HG02623 (cell line): ENCODE results near the gene TMEM179.
"Not testable (repeated sequence)": the region's sequence is repeated elsewhere in the genome, so short reads cannot be mapped to it uniquely, and the experiment has no call there.

ENCODE experiments used
- ATAC-seq: cut with Tn5 transposase; IDR thresholded peaks from one replicate; pipeline ENCODE4 v1.9.1; 2021; ENCODE audit warnings: moderate library complexity; ENCODE audit not compliant: unreplicated experiment

TMEM179 gene

DNA sequence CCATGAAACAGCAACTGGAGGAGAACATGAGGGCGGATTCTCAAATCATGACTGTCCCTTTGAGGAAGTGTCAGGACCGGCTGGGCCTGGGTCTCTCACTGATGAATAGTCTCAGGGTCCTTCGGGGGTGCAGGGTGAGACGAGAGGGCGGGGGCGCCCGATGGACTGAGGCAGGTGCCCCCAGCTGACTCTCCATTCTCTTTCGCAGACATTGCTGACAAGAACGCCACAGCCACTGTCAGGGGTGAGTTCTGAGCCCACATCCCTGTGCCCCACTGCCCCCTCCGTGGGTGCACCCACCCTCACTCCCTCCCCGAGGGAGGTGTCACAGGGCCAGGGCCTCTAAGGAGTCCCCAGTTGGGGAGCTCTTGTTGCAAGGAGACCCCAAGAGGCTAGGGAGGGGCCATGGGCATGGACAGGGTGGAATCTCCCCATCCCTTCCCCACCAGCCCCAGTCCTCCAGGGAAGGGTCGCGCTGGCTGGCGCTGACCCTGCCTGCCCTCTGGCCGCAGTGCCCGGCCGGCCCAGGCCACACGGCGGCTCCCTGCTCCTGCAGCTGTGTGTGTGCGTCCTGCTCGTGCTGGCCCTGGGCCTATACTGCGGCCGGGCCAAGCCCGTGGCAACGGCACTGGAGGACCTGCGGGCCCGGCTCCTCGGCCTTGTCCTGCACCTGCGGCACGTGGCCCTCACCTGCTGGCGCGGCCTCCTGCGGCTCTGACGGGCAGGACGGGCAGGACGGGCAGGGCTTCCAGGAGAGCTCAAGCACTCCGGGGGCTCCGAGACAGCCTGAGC lies 16.3 kb downstream of the TMEM179 start:
- no peak for ATAC-seq

GRCh38 chr14:104587641-104588040 lies 16.9 kb downstream of the TMEM179 start:
- ATAC-seq = no peak

DNA sequence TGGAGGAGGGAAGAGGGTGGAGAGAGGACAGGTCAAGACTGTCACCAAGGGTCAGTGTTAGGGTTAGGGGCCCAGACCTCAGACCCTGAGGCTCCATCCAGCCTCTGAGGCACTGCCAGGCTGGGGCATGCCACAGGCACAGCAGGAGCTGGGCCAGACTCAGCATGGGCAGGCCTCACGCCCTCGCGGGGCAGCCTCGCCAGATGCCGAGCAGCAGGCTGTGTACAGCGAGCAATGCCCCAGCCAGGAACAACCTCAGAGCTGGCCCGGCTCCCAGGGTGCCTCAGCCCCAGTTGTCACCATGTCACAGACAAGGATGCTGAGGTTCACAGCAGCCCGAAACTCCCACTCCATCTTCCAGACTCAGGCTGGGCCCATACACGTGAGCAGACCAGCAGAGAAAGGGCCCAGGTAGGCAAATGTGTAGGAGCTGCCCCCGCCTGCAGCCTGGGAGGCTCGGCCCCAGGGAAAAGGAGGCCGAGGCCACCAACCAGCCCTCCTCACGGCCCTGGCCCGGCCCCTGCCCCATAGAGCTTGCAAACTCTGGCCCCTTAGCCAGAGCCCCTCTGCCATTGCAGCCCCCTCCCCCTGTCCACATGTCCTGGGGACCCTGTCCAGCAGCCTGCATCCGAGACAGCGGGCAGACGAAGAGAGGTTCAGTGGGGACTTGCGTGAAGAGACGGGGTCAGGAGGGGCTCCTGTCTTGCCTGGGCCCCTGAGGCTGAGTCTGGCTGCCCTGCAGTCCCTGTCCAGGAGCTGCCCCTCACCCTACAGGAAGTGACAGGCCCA lies 17.5 kb downstream of the TMEM179 start:
- ATAC-seq = no peak

DNA sequence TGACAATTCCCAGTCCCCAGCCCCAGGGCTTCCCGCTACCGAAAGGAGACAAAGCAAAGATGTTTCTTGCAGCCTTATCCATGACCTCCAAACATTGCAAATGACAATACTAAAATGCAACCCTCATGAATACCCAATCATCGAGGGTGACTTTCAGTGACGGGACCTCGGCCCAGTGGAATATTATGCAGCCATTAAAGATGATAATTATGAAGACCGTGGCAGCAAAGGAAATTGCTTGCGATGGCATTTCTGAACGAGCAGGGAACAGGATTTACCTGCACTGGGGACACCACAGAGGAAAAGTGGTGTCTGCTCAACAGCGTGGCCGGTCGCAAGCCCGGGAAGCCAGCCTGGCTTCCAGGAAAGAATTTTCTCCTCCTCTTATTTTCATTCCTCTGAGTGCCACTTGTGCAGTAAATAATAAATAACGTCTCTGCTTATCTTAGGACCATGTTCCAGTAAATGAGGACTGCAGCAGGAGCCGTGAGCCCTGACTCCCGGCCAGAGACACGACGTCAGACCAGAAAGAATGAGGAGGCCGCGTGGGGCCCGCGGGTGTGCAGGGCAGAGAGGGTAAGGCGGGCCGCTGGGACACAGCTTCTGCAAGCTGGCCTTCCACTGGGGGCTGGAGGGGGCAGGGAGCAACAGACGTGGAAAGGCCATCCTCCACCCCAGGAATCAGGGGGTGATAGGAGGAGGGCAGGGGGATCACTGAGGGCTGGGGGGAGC lies 18.4 kb downstream of the TMEM179 start:
- no peak for ATAC-seq

GRCh38 chr14:104584557-104584956 lies 20.0 kb downstream of the TMEM179 start:
- no peak for ATAC-seq

DNA sequence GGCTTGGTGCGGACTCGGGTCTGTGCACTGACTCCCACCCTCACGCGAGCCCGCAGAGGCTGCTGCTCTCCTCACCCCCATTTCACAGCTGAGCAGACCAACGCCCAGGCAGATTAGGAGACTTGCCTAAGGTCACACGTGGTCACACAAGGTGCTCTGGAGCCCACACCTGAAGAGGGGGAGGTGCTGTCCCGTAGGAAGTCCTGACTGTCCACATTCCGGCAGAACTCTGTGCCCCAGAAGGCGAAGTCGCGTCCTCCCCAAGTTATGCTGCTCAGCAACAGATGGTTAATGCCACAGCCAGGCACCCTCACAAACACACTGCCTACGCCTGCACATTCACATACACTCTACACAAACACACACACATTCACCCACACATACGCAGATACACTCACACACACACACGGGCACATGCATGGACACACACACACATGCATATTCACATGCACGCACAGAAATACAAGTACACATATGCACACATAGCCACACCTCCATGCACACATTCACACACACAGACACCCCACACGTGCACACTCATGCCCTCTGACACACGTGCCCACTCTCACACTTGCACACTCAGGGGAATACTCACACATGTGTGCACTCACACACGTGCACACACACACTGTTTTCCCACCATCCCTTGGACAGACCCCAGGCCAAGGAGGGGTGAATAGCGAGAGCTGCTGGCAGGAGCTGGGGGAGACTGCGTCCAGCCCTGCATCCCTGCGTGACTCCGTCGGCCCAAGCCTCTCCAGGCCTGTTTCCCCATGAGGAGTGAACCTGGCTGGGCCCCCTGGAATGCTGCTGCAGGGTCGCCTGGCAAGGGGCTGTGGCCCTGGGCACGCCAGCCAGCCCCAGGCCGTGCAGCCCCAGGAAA lies 20.9 kb downstream of the TMEM179 start:
- no peak for ATAC-seq

- ATAC-seq = no peak
Measured at GRCh38 chr14:104582662-104583061, 21.9 kb downstream of the TMEM179 start.

- no peak for ATAC-seq
Measured at GRCh38 chr14:104582005-104582404, 22.6 kb downstream of the TMEM179 start.

DNA sequence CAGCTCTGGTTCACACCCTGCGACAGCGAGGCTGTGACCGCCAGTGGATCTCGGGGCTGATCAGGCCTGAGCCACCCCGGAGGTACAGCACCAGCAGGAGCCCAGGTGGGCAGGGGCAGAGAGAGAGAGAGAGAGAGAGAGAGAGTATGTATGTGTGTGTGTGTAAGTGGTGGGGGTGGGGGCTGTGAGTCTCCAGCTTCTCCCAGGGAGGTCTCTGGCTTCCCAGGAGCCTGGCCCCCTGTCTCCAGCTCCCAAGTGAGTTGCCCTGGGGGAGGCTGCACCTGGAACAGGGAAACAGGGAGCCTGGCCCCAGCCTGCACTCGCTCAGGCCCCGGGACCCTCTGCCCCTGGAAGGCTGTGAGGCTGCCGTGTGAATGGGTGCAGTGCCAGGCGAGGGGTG lies 23.1 kb downstream of the TMEM179 start:
- no peak for ATAC-seq

GRCh38 chr14:104580961-104581360 lies 23.6 kb downstream of the TMEM179 start:
- ATAC-seq = no peak

- not testable (repeated sequence) for ATAC-seq
Measured at GRCh38 chr14:104579939-104580338, 24.6 kb downstream of the TMEM179 start.

DNA sequence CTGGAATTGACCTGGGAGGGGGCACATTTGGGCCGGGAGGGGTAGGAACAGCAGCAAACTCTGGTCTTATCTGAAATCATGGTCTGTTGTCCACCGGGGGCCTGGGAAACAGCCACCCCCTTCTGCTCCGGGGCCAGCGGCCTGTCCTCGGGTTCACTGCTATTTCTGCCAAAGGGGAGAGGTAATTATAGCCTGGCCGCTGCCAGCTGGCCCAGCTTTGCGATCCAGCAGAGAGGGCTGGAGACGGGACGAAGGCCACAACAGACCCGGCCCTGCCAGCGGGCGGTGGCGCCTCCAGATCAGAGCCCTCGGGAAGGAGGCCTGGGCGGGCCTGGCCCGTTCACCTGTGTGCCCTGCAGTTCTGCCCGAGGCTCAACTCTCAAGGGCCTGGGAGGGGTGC lies 25.1 kb downstream of the TMEM179 start, which contains the start of gene C14orf180:
C14orf180 (plus strand) TSS at position 258 of the 400 bp plus-strand sequence. CDS start 6,667 bp downstream, outside the sequence.
- ATAC-seq = no peak

- ATAC-seq = no peak
Measured at GRCh38 chr14:104578321-104578720, 26.3 kb downstream of the TMEM179 start.

DNA sequence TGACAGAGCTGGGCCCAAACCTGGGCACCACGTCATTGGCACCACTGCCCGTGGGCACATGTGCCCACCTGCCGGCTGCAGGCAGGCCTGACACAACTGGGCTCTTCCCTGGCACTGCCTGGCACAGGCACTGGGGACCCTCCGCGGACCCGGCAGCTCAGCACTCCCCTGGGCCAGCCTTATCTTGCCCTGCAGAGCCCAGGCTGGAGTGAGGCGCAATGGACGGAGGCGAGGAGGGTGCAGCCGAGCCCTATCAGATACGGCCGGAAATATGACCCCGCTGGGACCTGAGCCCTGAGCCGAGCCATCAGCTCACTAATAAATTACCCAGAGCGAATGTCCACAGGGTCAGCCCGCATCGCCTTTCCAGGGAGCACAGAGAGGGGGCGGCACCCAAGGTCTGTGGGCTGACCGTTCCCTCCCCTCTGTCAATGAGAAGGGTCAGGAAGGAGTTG lies 26.7 kb downstream of the TMEM179 start:
- ATAC-seq = no peak

DNA sequence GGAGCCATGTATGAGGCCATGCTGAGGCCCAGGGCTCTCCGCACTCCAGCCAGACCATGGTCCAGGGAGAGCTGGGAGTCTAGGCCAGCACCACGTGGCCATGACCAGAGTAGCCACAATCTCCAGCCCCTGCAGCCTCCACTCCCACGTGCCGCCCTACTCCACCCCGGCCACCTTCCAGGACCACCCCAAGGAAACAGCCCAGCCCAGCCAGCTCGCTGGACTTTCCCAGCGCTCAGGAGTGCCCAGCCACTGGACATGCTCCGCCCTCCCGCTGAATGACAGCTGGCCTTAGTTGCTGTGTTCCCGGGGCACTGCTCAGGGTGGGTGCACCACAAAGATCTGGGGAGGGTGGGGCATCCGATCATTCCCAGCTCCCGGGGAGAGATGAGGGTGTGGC lies 27.1 kb downstream of the TMEM179 start:
- no peak for ATAC-seq

- ATAC-seq = no peak
Measured at GRCh38 chr14:104576970-104577332, 27.6 kb downstream of the TMEM179 start.

DNA sequence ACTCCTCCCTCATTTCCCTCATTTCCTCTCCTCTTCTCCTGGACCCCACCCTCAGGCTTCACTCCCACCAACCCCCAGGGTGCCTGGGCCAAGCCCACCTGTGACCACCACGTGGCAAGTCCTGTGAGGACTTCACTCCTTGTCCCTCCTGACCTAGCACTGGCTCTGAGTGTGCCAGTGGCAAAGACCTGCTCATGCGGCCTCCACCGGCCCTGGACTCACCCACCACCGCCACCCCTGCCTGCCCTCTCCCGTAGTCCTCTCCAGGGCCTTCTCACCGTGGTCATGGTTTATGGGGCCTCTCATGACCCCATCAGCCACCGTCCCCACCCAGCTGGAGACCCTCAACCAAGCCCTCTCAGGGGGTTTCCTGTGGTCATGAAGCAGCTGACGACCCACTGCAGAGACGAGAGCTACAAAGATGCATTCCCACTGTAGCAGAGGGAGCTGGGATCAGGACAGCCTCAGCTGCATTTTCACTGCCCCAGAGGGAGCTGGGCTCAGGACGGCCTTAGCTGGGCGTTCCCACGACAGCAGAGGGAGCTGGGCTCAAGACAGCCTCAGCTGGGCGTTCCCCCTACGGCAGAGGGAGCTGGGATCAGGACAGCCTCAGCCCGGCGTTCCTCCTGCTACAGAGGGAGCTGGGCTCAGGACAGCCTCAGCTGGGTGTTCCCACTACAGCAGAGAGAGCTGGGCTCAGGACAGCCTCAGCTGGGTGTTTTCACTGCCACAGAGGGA lies 28.2 kb downstream of the TMEM179 start:
- ATAC-seq = no peak

DNA sequence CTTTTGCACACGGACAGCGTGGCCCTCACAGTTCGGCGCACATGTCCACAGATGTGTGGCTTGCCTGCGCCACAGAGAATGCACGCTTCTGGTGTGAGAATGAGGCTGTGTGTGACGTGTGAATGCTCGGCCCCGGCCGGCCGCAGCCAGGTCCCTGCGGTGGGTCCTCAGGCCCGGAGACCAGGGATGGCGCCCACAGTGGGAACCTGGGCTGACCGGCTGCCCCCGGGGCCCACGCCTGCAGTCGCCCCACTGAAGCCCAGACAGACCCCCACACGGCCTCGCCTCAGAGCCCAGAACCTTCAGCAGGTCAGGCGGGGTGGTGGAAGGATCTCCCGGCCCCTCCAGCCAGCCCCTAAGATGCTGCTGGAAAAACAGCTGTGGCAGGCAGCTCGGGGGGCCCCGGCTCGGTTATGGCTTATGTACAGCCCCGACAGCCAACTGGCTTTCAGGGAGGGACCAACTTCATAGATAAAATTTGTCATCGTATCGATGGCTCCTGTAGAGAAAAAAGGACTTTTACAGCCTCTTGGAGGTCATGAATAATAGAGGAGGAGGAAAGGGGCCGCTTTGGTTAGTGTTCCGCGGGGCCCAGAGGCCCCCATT lies 29.5 kb downstream of the TMEM179 start:
- no peak for ATAC-seq

DNA sequence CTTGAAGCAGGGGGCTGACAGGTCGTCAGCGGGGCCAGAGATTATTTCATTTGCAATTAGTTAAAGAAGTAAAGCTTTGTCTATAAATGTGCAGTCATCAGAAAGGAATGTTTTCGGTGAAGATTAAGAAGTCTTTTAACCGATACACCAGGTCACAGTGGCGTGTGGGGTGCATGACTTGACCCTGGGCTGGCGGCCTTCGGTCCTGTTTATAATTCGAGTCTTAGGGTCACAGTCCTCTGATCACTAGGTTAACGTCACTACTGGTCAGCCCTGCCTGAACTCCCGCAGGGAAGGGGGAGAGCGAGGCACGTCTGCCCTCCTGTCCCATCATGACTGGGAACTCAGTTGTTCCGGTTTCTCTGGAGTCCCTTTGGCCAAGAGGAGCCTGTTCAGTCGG lies 30.0 kb downstream of the TMEM179 start:
- ATAC-seq = no peak
